AG09309 (cell line): ENCODE measurements around the gene EFCAB7.

ENCODE experiments used
- DNase-seq: peaks from one replicate; pipeline ENCODE4 v3.0.0-alpha.2; 2010; ENCODE audit warnings: low read depth
- H3K4me3 ChIP-seq: 2 replicates; pipeline ENCODE4 v1.5.1; 2011; ENCODE audit warnings: mild to moderate bottlenecking, low read depth, low read length, moderate library complexity; ENCODE audit not compliant: control insufficient read depth
- TF ChIP-seq, protein P1 (sequence below): IDR thresholded peaks from 2 replicates; pipeline ENCODE4 v1.5.1; 2011; ENCODE audit warnings: mild to moderate bottlenecking, low read depth, low read length, inconsistent platforms; ENCODE audit not compliant: insufficient read depth, control insufficient read depth; ENCODE audit errors: missing control alignments

Gene EFCAB7, protein sequence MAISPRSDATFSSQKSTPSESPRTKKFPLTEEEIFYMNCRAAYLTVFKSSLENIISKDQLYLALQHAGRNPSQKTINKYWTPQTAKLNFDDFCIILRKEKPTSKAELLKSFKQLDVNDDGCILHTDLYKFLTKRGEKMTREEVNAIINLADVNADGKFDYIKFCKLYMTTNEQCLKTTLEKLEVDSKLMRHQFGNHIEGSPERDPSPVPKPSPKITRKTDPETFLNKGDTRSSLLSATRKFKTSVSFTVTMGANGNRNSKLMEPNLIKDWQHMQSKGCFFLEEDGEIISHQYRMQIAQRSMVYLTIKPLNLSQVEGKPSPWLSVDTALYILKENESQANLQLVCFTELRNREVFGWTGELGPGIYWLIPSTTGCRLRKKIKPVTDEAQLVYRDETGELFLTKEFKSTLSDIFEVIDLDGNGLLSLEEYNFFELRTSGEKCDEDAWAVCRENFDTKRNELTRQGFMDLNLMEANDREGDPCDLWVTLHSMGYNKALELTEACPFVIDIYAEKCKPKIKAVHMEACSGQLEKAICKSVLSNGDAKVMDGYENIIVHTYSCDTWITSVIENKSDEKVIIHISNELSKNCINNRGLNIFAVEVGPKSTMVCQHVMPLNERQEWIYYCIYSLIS

DNA sequence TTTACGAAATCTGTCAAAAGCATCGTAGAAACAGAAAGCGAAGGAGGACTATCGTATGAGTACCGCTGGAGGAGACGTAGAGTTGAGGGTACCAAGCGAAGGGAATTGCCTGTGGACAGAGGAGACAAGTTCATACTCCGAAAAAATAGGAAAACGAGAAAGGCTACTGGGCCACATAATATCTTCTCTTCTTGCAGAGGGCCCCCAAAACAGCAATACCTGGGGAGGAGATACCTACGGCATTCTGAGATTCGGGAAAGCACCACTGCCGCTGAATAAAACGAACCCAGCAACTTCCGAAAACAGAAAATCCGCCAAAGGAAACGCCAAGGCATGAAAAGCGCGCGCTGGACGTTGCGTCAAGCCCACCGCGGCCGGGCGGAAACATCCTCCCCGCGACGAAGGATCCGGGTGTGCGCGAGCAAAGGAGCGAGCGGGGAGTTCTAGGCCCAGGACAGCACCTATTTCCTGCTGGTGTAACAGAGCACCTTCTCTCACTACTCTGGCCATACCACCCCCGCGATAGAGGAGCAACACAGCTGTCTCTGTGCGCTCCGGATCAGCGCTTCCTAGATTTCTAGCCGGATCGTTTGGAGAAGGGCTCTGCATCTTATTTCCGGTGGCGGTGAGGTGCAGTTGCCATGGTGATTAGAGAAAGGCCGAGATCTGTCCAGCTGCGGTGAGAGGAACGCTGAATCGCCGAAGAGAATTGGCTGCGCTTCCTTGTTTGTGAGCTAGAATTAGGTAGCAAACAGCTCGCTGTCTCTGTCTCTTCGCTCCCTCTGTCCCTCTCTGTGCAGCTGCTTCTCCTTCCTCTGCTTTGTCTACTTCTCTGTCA lies at the start of gene EFCAB7, which contains the start of gene ITGB3BP:
TSS of gene EFCAB7 (plus strand) at position 635 of the 838 bp plus-strand sequence. CDS start 2,048 bp downstream, outside the sequence.
TSS of gene ITGB3BP (minus strand) at position 335 of the 838 bp plus-strand sequence. CDS start at position 243, 92 bp downstream.
- peak within 1 kb of the TSS; percentile 82 for H3K4me3 ChIP-seq
- DNase-seq, result peak; percentile 76
- TF ChIP-seq, protein P1, sequence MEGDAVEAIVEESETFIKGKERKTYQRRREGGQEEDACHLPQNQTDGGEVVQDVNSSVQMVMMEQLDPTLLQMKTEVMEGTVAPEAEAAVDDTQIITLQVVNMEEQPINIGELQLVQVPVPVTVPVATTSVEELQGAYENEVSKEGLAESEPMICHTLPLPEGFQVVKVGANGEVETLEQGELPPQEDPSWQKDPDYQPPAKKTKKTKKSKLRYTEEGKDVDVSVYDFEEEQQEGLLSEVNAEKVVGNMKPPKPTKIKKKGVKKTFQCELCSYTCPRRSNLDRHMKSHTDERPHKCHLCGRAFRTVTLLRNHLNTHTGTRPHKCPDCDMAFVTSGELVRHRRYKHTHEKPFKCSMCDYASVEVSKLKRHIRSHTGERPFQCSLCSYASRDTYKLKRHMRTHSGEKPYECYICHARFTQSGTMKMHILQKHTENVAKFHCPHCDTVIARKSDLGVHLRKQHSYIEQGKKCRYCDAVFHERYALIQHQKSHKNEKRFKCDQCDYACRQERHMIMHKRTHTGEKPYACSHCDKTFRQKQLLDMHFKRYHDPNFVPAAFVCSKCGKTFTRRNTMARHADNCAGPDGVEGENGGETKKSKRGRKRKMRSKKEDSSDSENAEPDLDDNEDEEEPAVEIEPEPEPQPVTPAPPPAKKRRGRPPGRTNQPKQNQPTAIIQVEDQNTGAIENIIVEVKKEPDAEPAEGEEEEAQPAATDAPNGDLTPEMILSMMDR, result peak; percentile 0

DNA sequence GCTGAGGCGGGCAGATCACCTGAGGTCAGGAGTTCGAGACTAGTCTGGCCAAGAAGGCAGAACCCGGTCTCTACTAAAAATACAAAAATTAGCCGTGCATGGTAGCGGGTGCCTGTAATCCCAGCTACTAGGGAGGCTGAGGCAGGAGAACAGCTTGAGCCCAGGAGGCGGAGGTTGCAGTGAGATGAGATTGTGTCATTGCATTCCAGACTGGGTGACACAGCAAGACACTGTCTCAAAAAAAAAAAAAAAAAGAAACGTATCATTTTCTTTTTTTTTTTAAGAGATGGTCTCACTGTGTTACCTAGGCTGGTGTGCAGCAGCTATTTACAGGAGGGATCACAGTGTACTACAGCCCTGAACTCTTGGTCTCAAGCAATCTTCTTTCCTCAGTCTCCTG lies 47.6 kb upstream of the EFCAB7 start:
- no peak for DNase-seq
- TF ChIP-seq, protein P1, result no peak
- no peak overlapping the region for H3K4me3 ChIP-seq

DNA sequence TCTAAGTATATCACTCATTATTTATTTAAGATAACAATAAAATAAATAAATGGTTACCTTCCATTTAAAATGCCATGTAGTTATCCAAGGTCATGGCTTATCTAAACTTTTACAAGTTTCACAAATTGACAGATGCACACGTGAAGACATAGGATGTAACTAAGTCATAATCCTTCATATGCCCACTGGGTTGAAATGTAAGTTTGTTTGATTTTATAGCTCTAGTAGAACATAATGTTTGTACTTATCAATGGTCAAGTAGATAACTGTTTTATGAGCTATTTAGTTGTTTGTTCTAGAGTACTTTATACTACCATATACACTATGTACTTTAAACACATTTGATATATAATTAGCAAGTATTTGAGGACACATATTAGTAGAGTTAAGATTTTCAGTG lies 43.3 kb upstream of the EFCAB7 start:
- no peak overlapping the region for H3K4me3 ChIP-seq
- DNase-seq, result no peak
- TF ChIP-seq, protein P1, result no peak

DNA sequence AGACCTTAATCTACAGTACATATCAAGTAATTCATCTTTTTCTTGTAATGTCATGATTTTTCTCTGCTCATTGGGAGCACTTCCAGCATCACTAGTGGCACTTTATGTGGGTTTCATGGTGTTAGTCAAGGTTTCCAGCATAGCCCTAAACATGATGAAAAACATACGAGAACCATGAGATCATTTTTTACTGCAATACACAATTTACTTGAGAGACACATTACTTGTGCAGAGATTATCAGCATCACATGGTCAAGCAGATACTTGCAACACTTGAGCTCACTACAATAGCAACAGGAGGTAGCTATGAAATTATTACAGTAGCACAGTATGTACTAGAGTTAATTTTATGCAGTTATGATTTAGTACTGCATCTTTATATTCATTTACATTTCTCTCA lies 36.7 kb upstream of the EFCAB7 start:
- H3K4me3 ChIP-seq, result no peak overlapping the region
- TF ChIP-seq, protein P1, result no peak
- DNase-seq, result no peak

DNA sequence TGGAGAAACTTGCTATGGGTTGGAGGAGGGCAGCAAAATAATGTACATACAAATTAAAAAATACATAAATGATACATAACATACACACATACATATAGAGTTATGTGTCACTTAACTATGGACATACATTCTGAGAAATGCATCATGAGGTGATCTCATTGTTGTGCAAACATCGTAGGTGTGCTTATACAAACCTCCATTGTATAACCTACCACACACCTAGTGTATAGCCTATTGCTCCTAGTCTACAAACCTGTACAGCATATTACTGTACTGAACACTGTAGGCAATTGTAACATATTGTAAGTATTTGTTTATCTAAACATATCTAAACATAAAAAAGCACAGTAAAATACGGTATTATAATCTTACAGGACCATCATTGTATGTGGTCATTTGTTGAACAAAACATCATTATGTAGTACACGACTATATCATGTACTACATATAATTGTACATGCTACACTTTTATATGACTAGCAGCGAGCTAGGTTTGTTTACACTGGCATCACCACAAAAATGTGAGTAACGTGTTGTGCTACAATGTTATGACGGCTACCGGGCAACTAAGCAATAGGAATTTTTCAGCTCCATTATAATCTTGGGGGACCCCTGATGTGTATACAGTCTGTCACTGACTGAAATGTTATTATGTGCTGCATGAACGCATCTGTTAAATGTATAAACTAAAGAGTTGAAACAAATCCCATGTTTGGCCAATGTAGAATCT lies 35.8 kb upstream of the EFCAB7 start:
- DNase-seq, result no peak
- no peak overlapping the region for H3K4me3 ChIP-seq
- TF ChIP-seq, protein P1, result no peak

DNA sequence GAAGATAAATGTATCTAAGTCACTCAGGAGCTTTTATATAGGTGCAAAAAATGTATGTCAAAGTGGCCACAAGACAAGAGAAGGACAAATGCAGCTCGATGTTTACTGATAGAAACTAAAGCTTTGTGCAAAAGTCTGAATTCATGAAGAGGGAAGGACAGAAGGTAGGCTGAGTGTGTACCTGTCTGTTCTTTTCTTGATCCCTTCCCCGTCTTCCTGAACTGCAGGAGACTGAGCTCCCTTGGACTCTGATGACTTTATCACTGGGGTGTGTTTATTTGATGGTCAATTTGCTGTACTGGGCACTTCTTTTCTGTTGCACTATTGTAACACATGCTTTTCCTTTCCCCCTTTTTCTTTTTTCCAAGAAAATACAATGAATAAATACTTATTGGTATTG lies 25.7 kb upstream of the EFCAB7 start:
- no peak overlapping the region for H3K4me3 ChIP-seq
- TF ChIP-seq, protein P1, result no peak

More for the DNA sequence above, 25.7 kb upstream of the EFCAB7 start:
- DNase-seq, result no peak
